Inflammatory macrophage (primary cell): ENCODE results near the gene PLA2G2D.

ENCODE experiments used
- DNase-seq, 2 donors: peaks; one replicate each; pipeline ENCODE4 v3.0.0-alpha.2; 2020 to 2022
- total RNA-seq, 18 experiments: gene quantifications; one replicate each; lab custom pipeline; 2026; ENCODE audit warnings: mixed read lengths in 6 of 18, inconsistent platforms in 2 of 18; lab: John Stamatoyannopoulos, UW

The PLA2G2D gene, protein sequence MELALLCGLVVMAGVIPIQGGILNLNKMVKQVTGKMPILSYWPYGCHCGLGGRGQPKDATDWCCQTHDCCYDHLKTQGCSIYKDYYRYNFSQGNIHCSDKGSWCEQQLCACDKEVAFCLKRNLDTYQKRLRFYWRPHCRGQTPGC
- 0 to 0.06 (median 0) reads per million in 18 experiments for total RNA-seq

DNA sequence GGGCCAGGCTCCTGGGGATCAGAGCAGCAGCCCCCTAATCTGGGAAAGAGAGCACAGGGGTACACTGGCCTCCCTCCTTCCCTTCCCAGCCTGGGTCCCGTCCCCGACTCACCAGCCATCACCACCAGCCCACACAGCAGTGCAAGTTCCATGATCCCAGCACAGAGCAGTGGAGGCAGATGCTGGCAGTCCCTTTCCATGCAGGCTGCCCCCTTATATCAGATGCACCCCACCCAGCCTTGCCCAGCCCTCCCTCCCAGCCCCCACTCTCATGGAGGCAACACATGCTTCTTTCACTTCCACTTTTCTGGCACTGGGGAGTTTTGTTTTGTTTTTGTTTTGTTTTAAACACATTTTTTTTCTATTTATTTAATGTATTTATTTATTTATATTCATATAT, at the start of gene PLA2G2D:
Gene PLA2G2D, minus strand, starts transcription at position 190 of the 400 bp plus-strand sequence. Its CDS starts 38 bp downstream, at position 152.
- DNase-seq = no peak

GRCh38 chr1:20168564-20169491, 49.5 kb upstream of the PLA2G2D start:
- no peak for DNase-seq

GRCh38 chr1:20167126-20167525, 47.8 kb upstream of the PLA2G2D start:
- no peak for DNase-seq

DNA sequence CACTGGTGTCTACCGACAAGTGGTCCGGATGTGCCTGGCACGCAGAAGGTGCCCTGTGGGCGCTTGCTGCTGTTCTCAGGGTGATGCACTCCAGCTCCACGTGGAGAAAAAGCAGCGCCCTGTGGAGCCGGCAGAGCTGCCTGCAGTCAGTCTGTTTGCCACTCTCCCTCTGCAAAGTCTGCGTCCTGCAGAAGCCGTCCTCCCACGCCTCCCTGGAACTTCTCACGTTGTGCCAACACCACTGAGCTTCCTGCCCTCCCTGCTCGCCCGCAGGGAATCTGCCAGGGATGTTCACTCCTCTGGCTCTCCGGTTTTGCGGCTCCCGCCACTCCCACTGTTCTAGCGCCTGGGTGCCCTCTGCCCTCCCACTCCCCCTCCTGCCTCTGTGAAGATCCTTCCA, 46.7 kb upstream of the PLA2G2D start:
- no peak for DNase-seq

GRCh38 chr1:20165522-20165951, 46.2 kb upstream of the PLA2G2D start:
- peak in 1 of 2 donors; percentile 31 for DNase-seq

DNA sequence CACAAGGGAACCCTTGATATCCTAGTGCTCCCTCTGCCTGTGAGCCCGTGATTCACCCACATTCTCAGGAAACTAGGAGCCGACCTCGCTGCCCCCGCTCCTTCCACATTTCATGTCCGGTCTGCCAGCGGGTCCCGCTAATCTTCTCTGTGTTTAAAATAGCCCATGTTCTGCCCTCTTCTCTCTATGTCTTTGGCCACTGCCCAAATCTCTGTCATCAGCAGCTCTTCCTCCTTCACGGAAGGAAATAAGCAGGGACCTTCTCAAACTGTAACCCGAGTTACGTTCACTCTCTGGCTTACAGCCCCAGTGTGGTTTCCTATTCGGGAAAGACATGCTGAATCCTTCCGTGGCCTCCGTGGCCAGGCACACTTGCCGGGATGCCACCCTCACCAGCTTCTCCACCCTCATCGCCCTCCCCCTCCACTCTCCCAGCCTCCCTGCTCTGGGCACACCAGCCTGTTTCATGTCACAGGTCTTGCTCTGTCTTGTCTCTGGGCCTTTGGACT, 45.4 kb upstream of the PLA2G2D start:
- DNase-seq = peak; percentile 32 to 37

DNA sequence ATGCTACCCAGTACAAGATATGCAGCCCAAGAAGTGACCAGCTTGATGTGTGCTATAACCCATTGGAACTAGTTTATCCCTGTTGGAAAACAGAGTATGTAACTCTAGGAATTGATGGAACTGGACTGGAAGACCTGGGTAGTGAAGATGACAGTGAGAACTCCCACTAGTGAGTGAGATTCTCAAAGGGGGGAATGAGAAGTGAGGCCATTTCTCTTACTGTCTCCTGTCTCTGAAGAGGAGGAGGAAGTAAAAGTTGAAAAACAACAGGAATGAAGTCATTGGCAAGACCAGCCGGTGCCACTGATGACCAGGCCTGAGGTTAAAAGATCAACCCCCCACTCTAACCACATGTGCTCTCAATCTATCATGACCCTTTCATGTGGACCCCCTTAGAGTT, 40.7 kb upstream of the PLA2G2D start:
- no peak for DNase-seq

DNA sequence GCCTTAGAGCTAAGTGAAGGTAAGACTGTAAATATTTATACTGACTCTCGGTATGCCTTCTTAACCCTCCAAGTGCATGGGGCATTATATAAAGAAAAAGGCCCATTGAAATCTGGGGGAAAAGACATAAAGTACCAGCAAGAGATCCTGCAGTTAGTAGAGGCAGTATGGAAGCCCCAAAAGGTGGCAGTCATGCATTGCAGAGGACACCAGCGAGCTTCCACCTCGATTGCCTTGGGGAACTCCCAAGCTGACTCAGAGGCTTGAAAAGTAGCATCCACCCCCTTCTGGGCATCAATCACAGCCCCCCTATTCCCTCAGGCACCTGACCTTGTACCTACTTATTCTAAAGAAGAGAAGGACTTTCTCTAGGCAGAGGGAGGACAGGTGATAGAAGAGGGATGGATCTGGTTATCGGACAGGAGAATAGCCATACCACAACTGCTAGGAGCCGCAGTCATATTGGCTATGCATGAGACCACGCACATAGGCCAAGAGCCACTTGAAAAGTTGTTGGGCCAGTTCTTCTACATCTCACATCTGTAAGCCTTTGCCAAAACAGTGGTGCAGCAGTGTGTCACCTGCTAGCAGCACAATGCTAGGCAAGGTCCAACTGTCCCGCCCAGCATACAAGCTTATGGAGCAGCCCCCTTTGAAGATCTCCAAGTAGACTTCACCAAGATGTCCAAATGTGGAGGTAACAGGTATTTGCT, 39.2 kb upstream of the PLA2G2D start:
- no peak for DNase-seq

DNA sequence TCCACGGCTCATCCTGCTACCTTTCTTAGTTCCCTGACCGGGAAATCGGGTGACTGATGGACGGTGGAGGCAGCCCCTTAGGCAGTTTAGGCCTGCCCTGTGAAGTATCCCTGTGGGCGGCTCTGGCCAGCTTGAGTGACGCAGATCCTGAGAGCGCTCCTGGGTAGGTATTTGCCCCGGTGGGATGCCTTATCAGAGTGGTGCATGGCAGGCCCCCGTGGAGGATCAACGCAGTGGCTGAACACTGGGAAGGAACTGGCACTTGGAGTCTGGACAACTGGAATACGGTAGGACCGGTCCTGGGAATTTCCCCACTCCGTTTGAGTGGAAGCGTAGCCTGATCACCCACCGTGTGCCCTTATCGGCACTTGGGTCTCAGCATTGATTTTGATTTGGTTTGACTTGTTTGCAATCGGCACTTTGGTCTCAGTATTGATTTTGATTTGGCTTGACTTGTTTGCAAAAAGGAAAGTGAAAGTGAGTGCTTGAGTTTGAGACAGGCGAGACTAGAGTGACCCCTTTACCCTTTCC, 35.0 kb upstream of the PLA2G2D start:
- DNase-seq = no peak

DNA sequence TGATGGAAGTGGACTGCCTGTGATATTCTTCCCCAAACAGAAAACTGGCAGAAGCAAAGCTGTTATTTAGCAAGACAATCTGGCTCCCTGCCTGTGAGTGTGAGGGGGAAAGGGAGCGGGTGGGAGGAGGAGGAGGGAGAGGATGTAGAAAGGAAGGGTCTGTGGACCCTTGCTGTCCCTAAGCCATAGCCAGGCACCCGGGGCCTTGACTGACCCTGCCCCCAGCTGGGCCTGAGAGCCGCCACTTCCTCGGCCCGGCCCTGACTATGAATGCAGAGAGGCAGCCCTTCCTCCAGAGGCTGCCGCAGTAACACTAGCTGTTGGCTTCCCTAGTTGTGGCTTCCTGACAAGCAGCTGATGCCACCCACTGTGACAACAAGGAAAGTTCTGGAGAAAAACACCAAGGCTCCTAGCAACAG, 33.7 kb upstream of the PLA2G2D start:
- peak; percentile 64 to 80 for DNase-seq

DNA sequence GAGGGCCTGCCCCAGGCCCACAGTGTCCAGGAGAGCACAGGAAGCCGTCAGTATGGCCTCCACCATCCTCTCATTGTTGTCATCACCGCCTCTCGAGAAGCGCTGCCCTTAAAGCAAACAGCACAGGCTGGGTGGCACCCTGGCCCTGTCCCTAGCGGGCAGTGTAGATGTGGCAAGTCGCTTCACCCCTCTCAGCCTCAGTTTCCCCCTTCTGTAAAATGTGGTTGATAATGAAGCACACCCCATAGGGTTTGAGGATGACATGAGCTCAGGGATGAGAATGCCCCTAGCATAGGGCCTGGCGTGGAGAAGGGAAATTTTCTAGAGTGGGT, 33.2 kb upstream of the PLA2G2D start:
- no peak for DNase-seq

DNA sequence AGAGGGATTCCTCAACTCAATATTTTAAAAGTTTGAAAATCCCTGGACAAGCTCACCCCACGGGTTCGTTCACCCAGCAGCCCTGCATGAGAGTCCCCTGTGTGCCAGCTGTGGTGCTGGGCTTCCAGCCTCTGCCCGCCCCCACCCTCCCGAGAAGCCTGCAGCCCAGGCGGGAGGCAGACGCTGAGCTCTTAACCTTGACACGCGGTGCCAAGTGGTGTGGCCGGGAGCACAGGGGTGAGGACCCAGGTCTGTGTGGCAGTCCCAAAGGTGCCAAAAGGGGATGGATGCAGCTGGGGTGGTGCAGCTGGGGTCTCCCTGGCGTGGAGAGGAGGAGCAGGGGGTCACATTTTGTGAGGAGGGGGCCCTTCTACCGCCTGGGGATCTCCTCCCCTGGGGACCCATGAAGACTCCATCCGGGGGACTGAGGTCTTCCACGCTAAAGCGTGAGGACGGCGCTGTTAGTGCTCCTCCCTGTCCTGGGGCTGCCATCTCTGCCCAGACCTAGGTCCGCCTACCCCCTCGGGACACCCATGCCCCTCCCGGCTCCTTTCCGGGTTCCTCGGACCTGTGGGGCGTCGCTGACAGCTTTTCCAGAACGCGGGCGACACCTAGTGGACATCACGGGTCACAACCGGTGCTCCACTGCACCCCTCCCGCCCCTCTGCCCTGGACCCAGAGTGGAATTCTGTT, 32.7 kb upstream of the PLA2G2D start:
- DNase-seq = peak; percentile 61 to 70

DNA sequence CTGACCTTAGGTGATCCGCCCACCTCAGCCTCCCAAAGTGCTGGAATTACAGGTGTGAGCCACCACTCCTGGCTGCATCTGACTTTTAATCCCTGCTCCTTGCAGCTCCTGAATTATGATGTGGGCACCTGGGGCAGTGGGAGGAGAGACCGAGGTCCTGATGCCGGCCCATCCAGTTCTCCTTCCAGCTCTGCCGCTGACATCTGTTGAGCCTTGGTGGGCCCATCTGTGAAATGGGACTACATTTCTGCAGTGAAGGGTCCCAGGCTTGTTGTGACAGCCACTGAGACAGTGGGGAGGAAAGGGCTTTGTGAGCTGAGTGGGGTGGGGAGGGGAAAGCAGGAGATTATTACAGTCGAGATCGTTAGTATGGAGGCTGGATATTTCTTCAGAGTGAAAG, 31.6 kb upstream of the PLA2G2D start:
- DNase-seq = no peak

DNA sequence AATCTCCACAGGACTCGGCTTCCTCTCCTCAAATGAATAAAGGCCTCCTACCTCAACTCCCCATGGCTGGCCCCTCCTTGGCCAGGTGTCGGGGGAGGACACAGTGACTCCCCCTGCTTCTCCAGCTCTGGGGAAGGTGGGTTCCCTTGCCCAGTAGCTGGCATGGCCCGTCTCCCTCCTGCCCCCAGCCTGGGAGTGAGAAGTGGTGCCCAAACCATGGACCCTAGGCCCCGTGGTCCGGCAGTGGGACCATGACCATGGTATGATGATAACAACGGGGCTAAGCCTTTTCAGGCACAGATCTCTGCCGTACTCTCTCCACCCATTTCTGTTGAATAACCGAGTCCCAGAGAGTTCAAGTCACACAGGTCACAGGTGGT, 31.0 kb upstream of the PLA2G2D start:
- DNase-seq = no peak

DNA sequence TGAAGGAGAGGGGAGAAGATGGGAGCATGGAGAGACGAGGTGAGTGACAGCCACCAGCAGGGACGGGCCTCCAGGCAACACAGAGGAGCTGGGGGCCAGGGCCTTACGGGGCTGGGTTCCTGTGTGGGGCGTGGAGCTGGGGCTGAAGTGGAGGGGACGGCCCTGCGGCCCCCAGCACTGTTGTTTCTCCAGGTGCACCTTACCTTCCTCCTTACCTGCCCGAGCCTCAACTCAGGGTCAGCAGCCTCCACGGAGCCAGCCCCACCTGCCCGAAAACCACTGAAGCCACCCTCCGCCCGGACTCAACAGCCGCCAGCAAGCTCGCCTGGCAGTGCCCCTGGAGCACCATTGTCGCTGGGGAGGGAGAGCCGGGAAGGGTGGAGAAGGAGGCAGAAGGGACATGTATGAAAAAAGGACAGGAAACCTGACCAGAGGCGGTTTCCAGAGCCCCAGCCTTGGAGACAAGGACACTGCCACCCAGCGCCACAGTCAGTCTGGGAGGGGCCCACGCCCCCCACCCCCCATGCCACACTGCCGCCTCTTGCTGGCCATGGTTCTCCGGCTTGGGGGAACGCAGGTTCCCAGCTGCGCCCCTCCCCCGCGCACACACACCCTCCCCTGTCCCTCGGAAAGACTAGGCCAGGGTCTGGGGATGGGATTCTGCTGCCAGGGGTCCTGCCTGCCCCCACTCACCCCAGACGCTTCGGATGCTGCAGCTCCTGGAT, 30.4 kb upstream of the PLA2G2D start:
- DNase-seq = no peak

- no peak for DNase-seq
Observed at GRCh38 chr1:20148571-20149500, 29.5 kb upstream of the PLA2G2D start.

- no peak for DNase-seq
Observed at GRCh38 chr1:20147846-20148570, 28.7 kb upstream of the PLA2G2D start.

GRCh38 chr1:20143734-20144565, 24.6 kb upstream of the PLA2G2D start:
- DNase-seq = no peak

DNA sequence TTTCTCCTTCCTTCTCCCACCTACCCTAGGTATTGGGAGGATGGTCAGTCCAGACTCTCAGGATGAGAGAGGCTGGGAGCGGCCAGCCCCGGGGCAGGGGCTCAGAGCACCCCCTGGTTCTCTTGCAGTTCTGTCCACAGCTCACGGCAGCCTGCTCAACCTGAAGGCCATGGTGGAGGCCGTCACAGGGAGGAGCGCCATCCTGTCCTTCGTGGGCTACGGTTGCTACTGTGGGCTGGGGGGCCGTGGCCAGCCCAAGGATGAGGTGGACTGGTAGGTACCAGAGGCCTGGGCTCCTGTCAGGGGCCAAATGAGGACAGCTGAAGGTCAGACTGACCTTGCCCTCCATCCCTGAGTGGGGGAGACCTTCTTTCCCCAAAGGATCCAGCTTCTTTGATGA, 24.0 kb upstream of the PLA2G2D start:
- DNase-seq = no peak
